SHP77 treated with DMSO at 0.1 percent for 48 hours (cell line): ENCODE data around the gene OR10K2.

ENCODE experiments used
- DNase-seq: peaks from one replicate; lab custom pipeline; 2025; lab: John Stamatoyannopoulos, UW

The OR10K2 gene

GRCh38 chr1:158371188-158371953 lies 54.7 kb downstream of the OR10K2 start:
- DNase-seq = no peak
